K562 (cell line): ENCODE data around the gene ZSWIM3. TPM values are rescaled to one million over a fixed set of nuclear protein-coding genes. Genes with fewer than 3 reads are reported as not detected.

Experiments used
- ARID1B ChIP-seq: fragments of 450-650 bp; IDR thresholded peaks from 2 replicates; pipeline ENCODE4 v1.6.1; 2016; ENCODE audit warnings: antibody characterized with exemption, mild to moderate bottlenecking, inconsistent platforms
- BDP1 ChIP-seq: IDR thresholded peaks from 3 replicates; pipeline ENCODE4 v1.6.1; 2011; ENCODE audit not compliant: insufficient read length, insufficient read depth
- CCAR2 ChIP-seq: fragments of 200-400 bp; formaldehyde crosslinking; IDR thresholded peaks from 2 replicates; pipeline ENCODE4 v1.6.1; 2017; ENCODE audit warnings: mild to moderate bottlenecking, low read depth, low read length
- CEBPG ChIP-seq, 3 experiments: fragments of 200-800 bp in 1 of 3; sonication (Bioruptor generic) in 1 of 3; sonication (generic) in 1 of 3; formaldehyde crosslinking in 1 of 3; IDR thresholded peaks in 2 of 3; conservative IDR thresholded peaks in 1 of 3; 2 replicates each; pipeline versions ENCODE4 v1.6.1 to v1.8.0; 2016 to 2022; ENCODE audit warnings: missing compliant biosample characterization in 2 of 3, missing genetic modification characterization in 2 of 3, mild to moderate bottlenecking in 1 of 3, missing genetic modification reagents in 1 of 3
- CREM ChIP-seq: IDR thresholded peaks from 2 replicates; pipeline ENCODE4 v1.6.1; 2014; ENCODE audit warnings: antibody characterized with exemption, low read depth
- DNMT1 ChIP-seq: fragments of 450-650 bp; IDR thresholded peaks from 2 replicates; pipeline ENCODE4 v1.6.1; 2016; ENCODE audit warnings: antibody characterized with exemption, mild to moderate bottlenecking
- HNRNPH1 ChIP-seq: fragments of 200-400 bp; formaldehyde crosslinking; optimal IDR thresholded peaks from 2 replicates; pipeline ENCODE3; 2017; ENCODE audit warnings: low read depth, mild to moderate bottlenecking, low read length, moderate library complexity
- JUN ChIP-seq, 2 experiments: sonication (generic) in 1 of 2; formaldehyde crosslinking in 1 of 2; IDR thresholded peaks; 2 replicates each; pipeline versions ENCODE4 v1.6.1 to v1.8.0; 2012 to 2022; ENCODE audit warnings: borderline replicate concordance in 2 of 2, mild to moderate bottlenecking in 2 of 2, improper control_type of control experiment in 1 of 2, low read depth in 1 of 2, low read length in 1 of 2, missing genetic modification reagents in 1 of 2
- JUNB ChIP-seq: fragments of 450-650 bp; formaldehyde crosslinking; conservative IDR thresholded peaks from 2 replicates; pipeline ENCODE4 v1.4.0; 2020; ENCODE audit warnings: mild to moderate bottlenecking
- JUND ChIP-seq, 2 experiments: IDR thresholded peaks; 2 replicates in 1 of 2; 3 replicates in 1 of 2; pipeline ENCODE4 v1.6.1; 2011; ENCODE audit warnings: borderline replicate concordance in 2 of 2, low read depth in 2 of 2, low read length in 2 of 2, improper control_type of control experiment in 1 of 2, missing biosample characterization in 1 of 2, missing genetic modification characterization in 1 of 2, missing genetic modification reagents in 1 of 2
- NFYB ChIP-seq: IDR thresholded peaks from 2 replicates; pipeline ENCODE4 v1.6.1; 2011; ENCODE audit warnings: mild to moderate bottlenecking, moderate library complexity; ENCODE audit not compliant: insufficient read length; ENCODE audit errors: extremely low read depth
- PHF21A ChIP-seq: fragments of 450-650 bp; IDR thresholded peaks from 2 replicates; pipeline ENCODE4 v1.6.1; 2017; ENCODE audit warnings: low read depth, borderline replicate concordance
- SETDB1 ChIP-seq: IDR thresholded peaks from one replicate; pipeline ENCODE4 v1.6.1; 2012; ENCODE audit warnings: low read length, control low read depth, inconsistent platforms
- SMC3 ChIP-seq: conservative IDR thresholded peaks from 2 replicates; pipeline ENCODE4 v1.6.1; 2011; ENCODE audit warnings: low read depth, low read length, improper control_type of control experiment; ENCODE audit not compliant: insufficient read depth
- TAF1 ChIP-seq: IDR thresholded peaks from 2 replicates; pipeline ENCODE4 v1.6.1; 2011; ENCODE audit warnings: mild to moderate bottlenecking, low read length, moderate library complexity; ENCODE audit not compliant: insufficient read depth, control insufficient read depth, severe bottlenecking; ENCODE audit errors: extremely low read depth
- ZBED1 ChIP-seq: IDR thresholded peaks from 2 replicates; pipeline ENCODE4 v1.6.1; 2014
- ZBTB33 ChIP-seq: sonication (generic); formaldehyde crosslinking; IDR thresholded peaks from 2 replicates; pipeline ENCODE4 v1.8.1; 2023; ENCODE audit warnings: mild to moderate bottlenecking, missing genetic modification reagents
- ZNF174 ChIP-seq: fragments of 250-450 bp; sonication (Bioruptor Pico); IDR thresholded peaks from 2 replicates; pipeline ENCODE4 v1.4.0; 2020; ENCODE audit warnings: mild to moderate bottlenecking
- ZNF224 ChIP-seq: sonication (generic); formaldehyde crosslinking; IDR thresholded peaks from 2 replicates; pipeline ENCODE4 v1.8.0; 2022; ENCODE audit warnings: mild to moderate bottlenecking, missing genetic modification reagents
- ZNF239 ChIP-seq: fragments of 250-450 bp; sonication (Bioruptor Pico); IDR thresholded peaks from 2 replicates; pipeline ENCODE4 v1.4.0; 2020; ENCODE audit warnings: mild to moderate bottlenecking
- ZNF507 ChIP-seq: conservative IDR thresholded peaks from 2 replicates; pipeline ENCODE4 v1.6.1; 2017; ENCODE audit warnings: missing genetic modification characterization, missing compliant biosample characterization
- ZNF764 ChIP-seq: fragments of 250-450 bp; sonication (Bioruptor Pico); IDR thresholded peaks from 2 replicates; pipeline ENCODE4 v1.4.0; 2020; ENCODE audit warnings: low read depth, mild to moderate bottlenecking, moderate library complexity
- polyA plus RNA-seq, 8 experiments: library from polyadenylated mRNA; depleted of rRNA in 4 of 8; stranded (reverse) in 5 of 8; unstranded in 3 of 8; fragments of >200 nt; fragmentation: Nextera tagmentation in 2 of 8; fragmentation: Illumina TruSeq in 1 of 8; extraction: Ambion mirVana in 2 of 8; extraction: Trizol in 1 of 8; gene quantifications; 2 replicates each; pipeline versions ENCODE4 v1.2.1 to v1.2.3, GENCODE V29; 2011 to 2014; ENCODE audit warnings: inconsistent platforms in 1 of 8, missing spikeins in 1 of 8
- total RNA-seq, 7 experiments: library from RNA; depleted of rRNA in 6 of 7; stranded (reverse); fragments of >200 nt in 6 of 7; fragmentation: Illumina TruSeq in 2 of 7; extraction: Trizol in 2 of 7; gene quantifications; 2 replicates each; pipeline versions ENCODE4 v1.2.1 to v1.2.3, GENCODE V29; 2011 to 2021; ENCODE audit warnings: low replicate concordance in 1 of 7
- TF ChIP-seq, protein P1 (sequence below): fragments of 200-800 bp; sonication (Bioruptor generic); IDR thresholded peaks from 2 replicates; pipeline ENCODE4 v1.6.1; 2017; ENCODE audit warnings: missing genetic modification characterization, missing compliant biosample characterization

The ZSWIM3 gene
- total and polyA plus RNA-seq, 9 of the 15 experiments (the other 6 are each of a cell fraction or from before 2014, with no cell fraction given) = 1.7 to 4.3 (median 2.9) TPM

DNA sequence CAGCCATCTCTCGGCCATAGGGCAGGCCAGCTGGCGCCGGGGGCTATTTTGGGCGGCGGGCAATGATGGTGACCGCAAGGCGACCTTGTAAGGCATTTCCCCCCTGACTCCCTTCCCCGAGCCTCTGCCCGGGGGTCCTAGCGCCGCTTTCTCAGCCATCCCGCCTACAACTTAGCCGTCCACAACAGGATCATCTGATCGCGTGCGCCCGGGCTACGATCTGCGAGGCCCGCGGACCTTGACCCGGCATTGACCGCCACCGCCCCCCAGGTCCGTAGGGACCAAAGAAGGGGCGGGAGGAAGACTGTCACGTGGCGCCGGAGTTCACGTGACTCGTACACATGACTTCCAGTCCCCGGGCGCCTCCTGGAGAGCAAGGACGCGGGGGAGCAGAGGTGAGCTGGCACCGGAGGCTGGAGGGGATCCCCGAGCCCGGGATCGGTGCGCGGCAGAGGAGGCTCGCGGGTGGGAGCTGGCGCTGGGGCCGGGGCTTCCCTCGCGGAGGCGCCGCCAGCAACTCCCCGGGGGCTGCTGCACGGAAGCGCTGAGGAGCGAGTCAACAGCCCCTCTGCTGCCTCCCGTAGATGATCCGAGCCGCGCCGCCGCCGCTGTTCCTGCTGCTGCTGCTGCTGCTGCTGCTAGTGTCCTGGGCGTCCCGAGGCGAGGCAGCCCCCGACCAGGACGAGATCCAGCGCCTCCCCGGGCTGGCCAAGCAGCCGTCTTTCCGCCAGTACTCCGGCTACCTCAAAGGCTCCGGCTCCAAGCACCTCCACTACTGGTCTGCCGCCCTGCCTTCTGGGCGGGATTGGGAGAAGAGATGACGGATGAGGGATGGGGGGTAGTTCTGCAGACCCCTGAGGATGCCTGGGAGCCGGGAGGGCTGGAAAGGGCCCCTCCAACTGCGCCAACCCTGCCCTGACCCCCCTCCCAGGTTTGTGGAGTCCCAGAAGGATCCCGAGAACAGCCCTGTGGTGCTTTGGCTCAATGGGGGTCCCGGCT, 33.9 kb downstream of the ZSWIM3 start, which contains the start of the genes CTSA and NEURL2 (continued):
- TF ChIP-seq ARID1B (peak; percentile 51), CREM (peak; percentile 66), HNRNPH1 (no peak), CCAR2 (no peak), JUND (IDR thresholded peaks at IDR 0.05; ENCODE audit: borderline replicate concordance, low read depth, low read length) (0 out of 2 replicates have a peak, but pooled peaks have one; percentile 29), JUND (tag; IDR thresholded peaks at IDR 0.05; ENCODE audit: borderline replicate concordance, low read depth, low read length) (no peak; the same call in 2 of the 3 replicates), CEBPG (CRISPR knock-in tag; IDR thresholded peaks at IDR 0.05) (no peak), CEBPG (tag; conservative IDR thresholded peaks at IDR 0.05 in 1 of 2, IDR thresholded peaks at IDR 0.05 in 1 of 2) (no peak), TAF1 (peak; percentile 90), ZBED1 (no peak), JUN (IDR thresholded peaks at IDR 0.05; ENCODE audit: borderline replicate concordance, low read depth, low read length) (0 out of 2 replicates have a peak, but pooled peaks have one; percentile 38), JUN (CRISPR knock-in tag; IDR thresholded peaks at IDR 0.05; ENCODE audit: borderline replicate concordance) (peak; percentile 57; the same call in 1 of the 2 replicates), ZNF507 (tag) (no peak), SMC3 (0 out of 2 replicates have a peak, but pooled peaks have one; percentile 31), ZBTB33 (CRISPR knock-in tag) (no peak), DNMT1 (no peak), PHF21A (no peak), NFYB (no peak), ZNF174 (CRISPR knock-in tag) (no peak), ZNF224 (CRISPR knock-in tag) (no peak), BDP1 (no peak), JUNB (CRISPR knock-in tag) (no peak), ZNF764 (CRISPR knock-in tag) (no peak), SETDB1 (no peak), ZNF239 (CRISPR knock-in tag) (no peak)
- TF ChIP-seq, protein P1, sequence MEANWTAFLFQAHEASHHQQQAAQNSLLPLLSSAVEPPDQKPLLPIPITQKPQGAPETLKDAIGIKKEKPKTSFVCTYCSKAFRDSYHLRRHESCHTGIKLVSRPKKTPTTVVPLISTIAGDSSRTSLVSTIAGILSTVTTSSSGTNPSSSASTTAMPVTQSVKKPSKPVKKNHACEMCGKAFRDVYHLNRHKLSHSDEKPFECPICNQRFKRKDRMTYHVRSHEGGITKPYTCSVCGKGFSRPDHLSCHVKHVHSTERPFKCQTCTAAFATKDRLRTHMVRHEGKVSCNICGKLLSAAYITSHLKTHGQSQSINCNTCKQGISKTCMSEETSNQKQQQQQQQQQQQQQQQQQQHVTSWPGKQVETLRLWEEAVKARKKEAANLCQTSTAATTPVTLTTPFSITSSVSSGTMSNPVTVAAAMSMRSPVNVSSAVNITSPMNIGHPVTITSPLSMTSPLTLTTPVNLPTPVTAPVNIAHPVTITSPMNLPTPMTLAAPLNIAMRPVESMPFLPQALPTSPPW (CRISPR knock-in tag) = peak; percentile 90
